Epithelial cell of alveolus of lung (primary cell): ENCODE data around the gene ACTR6. TPM values are rescaled to one million over a fixed set of nuclear protein-coding genes. Genes with fewer than 3 reads are reported as not detected.

Experiments
- total RNA-seq: library from RNA; depleted of rRNA; stranded (reverse); fragments of >200 nt; gene quantifications from 2 replicates; pipeline ENCODE4 v1.2.1, GENCODE V29; 2015

ACTR6 gene
- total RNA-seq: 19.9 and 37.4 TPM in 2 replicates

GRCh38 chr12:100200463-100201181 lies at the start of gene ACTR6:
ACTR6 (plus strand) TSS chr12:100200815; CDS start chr12:100200852, 37 bp downstream.

GRCh38 chr12:100266835-100267602 lies 66.4 kb downstream of the ACTR6 start, which contains the start of the genes DEPDC4 and SCYL2:
DEPDC4 (minus strand) TSS chr12:100267079; CDS start chr12:100267076, 3 bp downstream.
SCYL2 (plus strand) TSS chr12:100267177; CDS start chr12:100282971, 15,794 bp downstream.

Other genes with a start within 250 kb of the ACTR6 start
- gene ANKS1B, start 215.9 kb upstream of the ACTR6 start, total RNA-seq: 0.32 TPM in 1 of 2 replicates, not detected in the other
- gene BLTP3B, start 57.9 kb upstream of the ACTR6 start, total RNA-seq: 16.3 and 19.1 TPM in 2 replicates
- 1.2 and 6.9 TPM in 2 replicates for gene DEPDC4, start 66.3 kb downstream of the ACTR6 start, total RNA-seq
- 23.3 and 28.2 TPM in 2 replicates for gene SCYL2, start 66.4 kb downstream of the ACTR6 start, total RNA-seq
- not detected in 2 replicates for gene SLC17A8, start 156.3 kb downstream of the ACTR6 start, total RNA-seq